ENCODE results near the gene PRMT1.

GRCh38 chr19:49690079-49690655, 13.1 kb downstream of the PRMT1 start:
- TF ChIP-seq CTCF (IDR thresholded peaks at IDR 0.05) = peak in 1 of 7 experiments; percentile 6
- no peak for TF ChIP-seq POLR2A (IDR thresholded peaks at IDR 0.05)
